H1 (cell line): Measurements from ENCODE around the gene P2RX6.

Source experiments
- CREB1 ChIP-seq: IDR thresholded peaks from 2 replicates; pipeline ENCODE4 v1.6.1; 2012; ENCODE audit warnings: inconsistent platforms
- CTCF ChIP-seq, 3 experiments: IDR thresholded peaks; 1 replicate in 2 of 3; 2 replicates in 1 of 3; pipeline versions ENCODE4 v1.5.1 to v1.6.1; 2011; ENCODE audit warnings: low read length in 3 of 3, mild to moderate bottlenecking in 3 of 3, inconsistent platforms in 2 of 3, low read depth in 1 of 3, moderate library complexity in 1 of 3; ENCODE audit not compliant: insufficient read depth in 1 of 3; ENCODE audit errors: control extremely low read depth in 1 of 3
- RAD21 ChIP-seq, 2 experiments: IDR thresholded peaks in 1 of 2; conservative IDR thresholded peaks in 1 of 2; 2 replicates each; pipeline ENCODE4 v1.6.1; 2011; ENCODE audit warnings: low read depth in 2 of 2, low read length in 2 of 2, improper control_type of control experiment in 1 of 2, inconsistent platforms in 1 of 2, mild to moderate bottlenecking in 1 of 2, moderate library complexity in 1 of 2

GRCh38 chr22:20977019-20977418, 37.9 kb upstream of the P2RX6 start:
- no peak for TF ChIP-seq CREB1
- TF ChIP-seq CTCF (IDR thresholded peaks at IDR 0.05; ENCODE audit: control extremely low read depth in 1 of 3, insufficient read depth in 1 of 3, low read depth in 1 of 3, low read length in 3 of 3) = no peak
- TF ChIP-seq RAD21 (IDR thresholded peaks at IDR 0.05 in 1 of 2, conservative IDR thresholded peaks at IDR 0.05 in 1 of 2; ENCODE audit: low read depth in 2 of 2, low read length in 2 of 2) = no peak
